Skeletal muscle cell (primary cell): ENCODE data around the gene CABLES1.
"Not testable (repeated sequence)": the region's sequence is repeated elsewhere in the genome, so short reads cannot be mapped to it uniquely, and the experiment has no call there.

ENCODE experiments used
- DNase-seq: peaks from one replicate; pipeline ENCODE4 v3.0.0-alpha.2; 2010; ENCODE audit warnings: low read depth
- H3K4me3 ChIP-seq: 2 replicates; pipeline ENCODE4 v1.5.1; 2011; ENCODE audit warnings: low read depth, mild to moderate bottlenecking, control low read depth, low read length, moderate library complexity

Gene CABLES1, protein sequence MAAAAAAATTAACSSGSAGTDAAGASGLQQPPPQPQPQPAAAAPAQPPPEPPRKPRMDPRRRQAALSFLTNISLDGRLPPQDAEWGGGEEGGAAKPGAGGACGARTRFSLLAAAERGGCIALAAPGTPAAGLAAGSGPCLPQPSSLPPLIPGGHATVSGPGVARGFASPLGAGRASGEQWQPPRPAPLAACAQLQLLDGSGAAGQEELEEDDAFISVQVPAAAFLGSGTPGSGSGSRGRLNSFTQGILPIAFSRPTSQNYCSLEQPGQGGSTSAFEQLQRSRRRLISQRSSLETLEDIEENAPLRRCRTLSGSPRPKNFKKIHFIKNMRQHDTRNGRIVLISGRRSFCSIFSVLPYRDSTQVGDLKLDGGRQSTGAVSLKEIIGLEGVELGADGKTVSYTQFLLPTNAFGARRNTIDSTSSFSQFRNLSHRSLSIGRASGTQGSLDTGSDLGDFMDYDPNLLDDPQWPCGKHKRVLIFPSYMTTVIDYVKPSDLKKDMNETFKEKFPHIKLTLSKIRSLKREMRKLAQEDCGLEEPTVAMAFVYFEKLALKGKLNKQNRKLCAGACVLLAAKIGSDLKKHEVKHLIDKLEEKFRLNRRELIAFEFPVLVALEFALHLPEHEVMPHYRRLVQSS

DNA sequence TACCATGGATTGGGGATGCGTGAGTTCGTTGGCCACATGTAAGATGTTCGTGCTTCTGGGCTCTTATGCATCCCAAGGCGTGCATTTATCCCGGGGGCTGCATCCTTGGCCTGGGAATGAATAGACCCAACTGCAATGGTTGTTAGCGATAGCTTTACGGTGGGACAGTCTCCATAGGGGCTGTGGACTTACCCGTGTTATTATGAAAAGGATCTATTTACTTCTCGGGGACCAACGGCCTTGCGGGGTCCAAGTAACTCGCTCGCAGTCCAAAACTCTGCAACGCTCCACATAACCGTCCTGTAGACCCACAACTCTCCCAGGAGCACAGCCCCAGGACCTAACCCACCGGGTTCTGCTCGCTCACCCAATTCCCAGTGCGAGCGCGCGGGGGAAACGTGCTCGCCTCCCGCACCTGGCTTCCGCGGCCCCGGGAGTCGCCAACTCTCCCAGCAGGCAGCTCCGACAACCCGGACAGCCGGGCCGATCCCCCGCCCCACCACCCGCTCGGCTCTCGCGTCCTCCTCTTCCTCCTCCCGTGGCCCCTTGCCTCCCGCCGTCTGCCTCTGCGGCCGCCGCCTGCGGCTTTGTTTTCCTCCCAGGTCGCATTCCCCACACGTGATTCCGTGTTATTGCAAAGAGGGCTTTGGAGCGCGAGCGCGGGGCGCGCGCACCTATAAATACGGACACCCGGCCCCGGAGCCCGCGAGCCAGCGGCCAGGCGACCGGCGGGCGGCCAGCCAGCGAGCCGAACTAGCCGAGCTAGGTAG is at the start of gene CABLES1:
CABLES1 (plus strand) TSS at position 706 of the 770 bp plus-strand sequence. CDS start 278 bp downstream, outside the sequence.
- H3K4me3 ChIP-seq = peak within 1 kb of the TSS; percentile 56
- no peak for DNase-seq

DNA sequence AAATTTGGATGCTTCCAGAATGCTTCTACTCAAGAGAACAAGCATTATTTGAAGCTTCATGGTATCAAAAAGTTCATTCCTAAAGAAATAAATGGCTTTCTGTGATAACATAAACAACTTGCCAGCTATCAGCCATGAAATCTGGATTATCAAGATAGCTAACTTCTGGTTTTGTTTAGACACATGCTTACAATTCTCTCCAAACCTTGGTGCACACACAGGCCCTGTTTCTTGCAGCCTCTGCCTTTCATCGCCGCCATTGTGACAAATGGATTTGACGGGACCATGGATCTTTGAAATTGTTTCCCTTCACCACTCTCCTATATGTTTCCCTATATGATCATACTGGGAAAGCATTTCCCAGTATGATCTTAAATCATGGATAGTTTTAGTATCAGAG is 47.9 kb upstream of the CABLES1 start:
- no peak for DNase-seq
- no peak overlapping the region for H3K4me3 ChIP-seq

DNA sequence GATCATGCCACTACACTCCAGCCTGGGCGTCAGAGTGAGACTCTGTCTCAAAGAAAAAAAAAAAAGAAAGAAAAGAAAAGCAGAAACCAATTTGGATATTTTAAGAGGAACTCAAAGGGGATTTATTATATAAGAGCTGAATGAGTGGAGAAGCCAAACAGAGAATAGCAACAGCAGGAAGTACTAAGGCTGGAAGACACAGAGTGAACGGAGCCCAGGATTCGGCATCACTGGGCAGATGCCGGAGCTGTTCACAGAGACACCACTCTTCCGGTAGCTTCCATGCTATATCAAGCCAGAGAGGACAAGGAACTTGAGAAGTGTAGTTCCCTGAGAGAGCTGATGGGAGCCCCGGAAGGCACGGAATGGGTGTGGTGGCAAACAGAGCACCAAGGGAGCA is 47.0 kb upstream of the CABLES1 start:
- no peak overlapping the region for H3K4me3 ChIP-seq
- DNase-seq = no peak

DNA sequence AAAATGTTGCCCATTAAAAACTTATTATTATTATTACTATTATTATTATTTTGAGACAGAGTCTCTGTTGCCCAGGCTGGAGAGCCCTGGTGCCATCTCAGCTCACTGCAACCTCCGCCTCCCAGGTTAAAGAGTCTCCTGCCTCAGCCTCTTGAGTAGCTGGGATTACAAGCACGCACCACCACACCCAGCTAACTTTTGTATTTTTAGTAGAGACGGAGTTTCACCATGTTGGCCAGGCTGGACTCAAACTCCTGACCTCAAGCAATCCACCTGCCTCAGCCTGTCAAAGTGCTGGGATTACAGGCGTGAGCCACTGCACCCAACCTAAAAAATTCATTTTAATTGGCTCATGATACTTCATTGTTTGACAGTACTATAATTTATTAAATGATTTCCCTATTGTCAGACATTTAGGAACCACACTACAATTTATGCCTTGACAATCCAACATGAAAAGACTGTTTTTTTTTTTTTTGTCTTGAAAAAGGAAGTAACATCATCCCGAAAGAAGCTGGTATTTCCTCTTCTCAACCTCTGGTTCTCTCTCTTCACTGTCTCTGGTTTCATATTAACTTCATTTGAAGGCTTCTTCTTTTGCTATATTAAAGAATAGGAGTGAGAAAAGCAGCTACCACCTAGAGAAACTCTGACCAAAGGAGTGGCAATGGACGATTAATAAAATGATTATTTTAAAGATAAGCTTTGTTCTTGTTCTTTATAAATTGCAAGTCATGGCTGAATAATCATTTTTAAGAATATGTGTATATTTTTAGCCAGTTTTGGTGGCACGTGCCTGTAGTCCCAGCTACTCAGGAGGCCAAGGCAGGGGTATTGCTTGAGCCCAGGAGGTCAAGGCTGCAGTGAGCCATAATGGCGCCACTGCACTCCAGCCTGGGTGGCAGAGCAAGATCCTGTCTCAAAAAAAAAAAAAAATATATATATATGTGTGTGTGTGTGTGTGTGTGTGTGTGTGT is 44.0 kb upstream of the CABLES1 start:
- not testable (repeated sequence) for DNase-seq, H3K4me3 ChIP-seq

DNA sequence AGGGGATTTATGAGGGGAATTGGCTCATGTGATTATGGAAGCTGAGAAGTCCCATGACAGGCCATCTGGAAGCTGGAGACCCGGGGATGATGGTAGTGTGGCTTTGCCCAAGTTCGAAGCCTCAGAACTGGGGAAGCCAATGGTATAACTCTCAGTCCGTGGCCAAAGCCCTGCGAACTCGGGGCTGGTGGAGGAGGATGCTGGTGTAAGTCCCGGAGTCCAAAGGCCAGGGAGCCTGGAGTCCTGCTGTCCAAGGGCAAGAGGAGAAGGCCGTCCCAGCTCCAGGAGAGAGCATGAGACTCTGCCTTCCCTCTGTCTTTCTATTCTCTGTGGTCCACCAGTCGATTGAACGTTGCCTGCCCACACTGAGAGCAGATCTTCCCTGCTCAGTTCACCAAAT is 43.2 kb upstream of the CABLES1 start:
- no peak overlapping the region for H3K4me3 ChIP-seq
- DNase-seq = no peak

DNA sequence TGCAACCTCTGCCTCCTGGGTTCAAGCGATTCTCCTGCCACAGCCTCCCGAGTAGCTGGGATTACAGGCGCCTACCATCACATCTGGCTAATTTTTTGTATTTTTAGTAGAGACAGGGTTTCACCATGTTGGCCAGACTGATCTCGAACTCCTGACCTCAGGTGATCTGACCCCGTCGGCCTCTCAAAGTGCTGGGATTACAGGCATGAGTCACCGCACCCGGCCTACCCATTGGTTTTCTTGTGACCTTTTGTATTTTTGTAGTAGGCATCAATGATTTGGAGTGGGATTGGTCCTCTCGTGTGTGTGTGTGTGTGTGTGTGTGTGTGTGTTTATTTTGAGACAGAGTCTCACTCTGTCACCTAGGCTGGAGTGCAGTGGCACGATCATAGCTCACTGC is 42.2 kb upstream of the CABLES1 start:
- not testable (repeated sequence) for H3K4me3 ChIP-seq, DNase-seq

DNA sequence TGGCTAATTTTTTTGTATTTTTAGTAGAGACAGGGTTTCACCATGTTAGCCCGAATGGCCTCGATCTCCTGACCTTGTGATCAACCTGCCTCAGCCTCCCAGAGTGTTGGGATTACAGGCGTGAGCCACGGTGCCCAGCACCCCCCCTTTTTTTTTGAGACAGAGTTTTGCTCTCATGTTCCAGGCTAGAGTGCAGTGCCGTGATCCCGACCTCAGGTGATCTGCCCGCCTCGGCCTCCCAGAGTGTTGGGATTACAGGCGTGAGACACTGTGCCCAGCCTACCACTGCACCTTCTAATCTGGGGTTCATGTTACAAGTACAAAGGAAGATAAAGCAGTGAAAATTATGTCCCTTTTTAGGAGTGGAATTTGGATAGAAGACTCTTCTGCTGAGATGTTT is 41.5 kb upstream of the CABLES1 start:
- DNase-seq = no peak
- H3K4me3 ChIP-seq = no peak overlapping the region

DNA sequence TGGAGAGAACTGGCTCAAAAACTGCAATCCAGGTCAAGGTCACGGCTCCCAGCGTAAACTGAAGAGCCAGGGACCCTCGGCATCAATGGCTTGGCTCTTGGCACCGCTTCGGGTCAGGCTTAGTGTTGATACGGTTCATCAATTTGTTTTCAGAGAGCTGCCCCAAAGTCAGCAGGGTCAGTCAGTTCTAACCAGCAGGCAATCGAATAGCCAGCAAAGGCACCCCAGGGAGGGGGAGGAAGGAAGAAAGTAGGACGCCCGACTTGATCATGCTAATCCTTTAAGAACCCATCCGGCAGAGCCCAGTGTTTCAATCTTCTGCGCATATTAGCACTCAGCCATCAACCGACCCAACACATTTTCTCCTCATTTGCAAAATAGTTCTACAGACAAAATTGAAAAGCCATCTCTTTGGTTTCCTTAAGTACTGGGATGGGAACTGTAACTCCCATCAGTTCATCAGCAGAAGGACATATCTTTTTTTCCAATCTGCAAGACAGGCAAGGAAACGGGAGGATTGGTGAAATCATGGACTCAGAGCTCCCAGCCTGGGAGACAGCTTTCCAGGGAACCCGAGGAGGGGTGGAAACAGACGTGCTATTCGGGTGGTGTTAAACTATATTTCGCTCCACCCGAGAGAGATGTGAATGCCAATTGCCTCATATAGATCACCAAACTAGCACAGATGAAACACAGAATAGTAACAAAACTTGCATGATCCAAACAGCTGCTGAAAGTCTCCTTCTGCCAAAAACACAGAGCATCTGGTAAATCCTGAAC is 40.7 kb upstream of the CABLES1 start:
- DNase-seq = no peak
- no peak overlapping the region for H3K4me3 ChIP-seq

DNA sequence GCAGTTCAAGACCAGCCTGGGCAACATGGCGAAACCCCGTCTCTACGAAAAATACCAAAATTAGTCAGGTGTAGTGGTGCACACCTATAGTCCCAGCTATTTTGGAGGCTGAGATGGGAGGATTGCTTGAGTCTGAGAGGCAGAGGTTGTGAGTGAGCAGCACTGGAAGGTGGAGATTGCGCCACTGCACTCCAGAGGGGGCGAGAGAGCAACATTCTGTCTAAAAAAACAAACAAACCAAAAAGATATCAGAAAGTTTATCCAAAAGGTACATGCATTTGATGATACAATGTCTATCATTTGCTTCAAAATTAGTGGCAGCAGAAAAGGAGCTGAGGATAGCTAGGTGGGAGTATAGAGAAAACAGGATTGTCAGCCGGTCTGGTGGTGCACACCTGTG is 39.8 kb upstream of the CABLES1 start:
- no peak for DNase-seq
- H3K4me3 ChIP-seq = no peak overlapping the region

DNA sequence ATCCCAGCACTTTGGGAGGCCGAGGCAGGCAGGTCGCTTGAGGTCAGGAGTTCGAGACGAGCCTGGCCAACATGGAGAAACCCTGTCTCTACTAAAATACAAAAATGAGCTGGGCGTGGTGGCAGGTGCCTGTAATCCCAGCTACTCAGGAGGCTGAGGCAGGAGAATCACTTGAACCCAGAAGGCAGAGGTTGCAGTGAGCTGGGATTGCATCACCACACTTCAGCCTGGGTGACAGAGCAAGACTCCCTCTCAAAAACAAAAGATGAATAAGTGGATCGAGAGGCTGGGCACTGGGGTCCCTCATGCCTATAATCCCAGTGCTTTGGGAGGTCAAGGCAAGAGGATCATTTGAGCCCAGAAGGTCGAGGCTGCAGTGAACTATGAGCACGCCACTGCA is 38.3 kb upstream of the CABLES1 start:
- not testable (repeated sequence) for H3K4me3 ChIP-seq, DNase-seq

DNA sequence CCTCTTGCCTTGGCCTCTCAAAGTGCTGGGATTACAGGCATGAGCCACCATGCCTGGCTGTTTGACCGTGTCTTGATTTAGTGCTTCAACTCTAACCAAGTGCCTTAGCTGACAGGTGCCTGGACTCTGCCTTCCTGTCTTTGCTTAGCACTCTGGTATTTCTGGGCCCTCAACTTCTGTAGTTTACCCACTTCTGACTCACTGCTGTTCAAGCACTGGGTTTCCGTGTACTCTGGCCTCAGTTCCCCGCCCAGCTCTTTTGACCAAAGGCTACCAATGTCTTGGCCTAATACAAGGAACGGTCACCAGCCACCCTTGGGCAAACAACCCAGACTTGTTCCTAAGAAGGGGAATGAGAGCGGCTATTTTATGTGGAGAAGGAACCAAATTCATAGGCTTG is 35.7 kb upstream of the CABLES1 start:
- H3K4me3 ChIP-seq = no peak overlapping the region
- no peak for DNase-seq

DNA sequence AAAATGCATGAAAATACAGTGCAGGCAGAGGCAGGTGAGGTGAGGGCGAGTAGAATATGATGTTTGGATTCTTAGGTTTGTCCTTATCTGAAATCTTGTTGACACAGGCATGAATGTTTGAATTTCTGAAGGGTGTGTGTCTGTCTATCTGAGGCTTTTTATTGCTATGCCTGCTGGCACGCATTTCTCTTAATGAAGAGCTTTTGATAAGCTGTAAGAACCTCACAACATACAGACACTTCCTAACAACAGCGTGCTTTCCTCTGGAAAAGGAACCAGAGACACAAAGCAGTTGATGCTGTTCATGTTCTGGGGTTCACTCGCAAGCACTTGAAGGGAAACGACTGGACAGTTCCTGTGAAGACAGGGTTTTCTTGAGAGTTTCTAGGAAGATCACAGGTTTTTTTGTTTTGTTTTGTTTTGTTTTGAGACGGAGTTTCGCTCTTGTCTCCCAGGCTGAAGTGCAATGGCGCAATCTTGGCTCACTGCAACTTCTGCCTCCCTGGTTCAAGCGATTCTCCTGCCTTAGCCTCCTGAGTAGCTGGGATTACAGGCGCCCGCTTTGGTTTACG is 33.3 kb upstream of the CABLES1 start:
- no peak overlapping the region for H3K4me3 ChIP-seq
- DNase-seq = no peak

DNA sequence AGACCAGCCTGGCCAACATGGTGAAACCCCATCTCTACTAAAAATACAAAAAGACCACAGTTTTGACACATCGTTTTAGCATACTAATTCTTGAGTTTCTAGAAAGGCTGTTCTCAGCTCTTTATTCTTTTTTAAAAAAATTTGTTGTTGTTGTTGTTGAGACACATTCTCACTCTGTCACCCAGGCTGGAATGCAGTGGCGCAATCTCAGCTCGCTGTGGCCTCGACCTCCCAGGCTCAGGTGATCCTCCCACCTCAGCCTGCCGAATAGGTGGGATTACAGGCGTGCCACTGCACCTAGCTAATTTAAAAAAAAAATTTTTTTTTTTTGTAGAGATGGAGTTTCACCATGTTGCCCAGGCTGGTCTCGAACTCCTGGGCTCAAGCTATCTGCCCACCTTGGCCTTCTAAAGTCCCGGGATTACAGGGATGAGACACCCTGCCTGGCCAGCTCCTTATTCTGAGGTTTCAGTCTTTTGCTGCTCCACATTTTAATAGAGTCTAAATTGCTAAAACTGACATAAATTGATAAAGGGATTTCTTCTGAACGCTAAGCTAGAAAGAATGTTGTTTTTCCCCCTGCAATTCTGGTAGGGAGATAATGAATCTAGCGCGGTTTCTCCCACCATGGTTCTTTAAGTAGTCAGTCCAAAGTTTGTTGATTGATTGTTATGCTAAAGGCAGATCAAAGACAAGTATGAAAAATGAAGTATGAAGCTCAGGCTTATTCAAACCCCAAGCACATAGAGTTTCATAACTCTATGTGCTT is 32.6 kb upstream of the CABLES1 start:
- H3K4me3 ChIP-seq = no peak overlapping the region
- no peak for DNase-seq

DNA sequence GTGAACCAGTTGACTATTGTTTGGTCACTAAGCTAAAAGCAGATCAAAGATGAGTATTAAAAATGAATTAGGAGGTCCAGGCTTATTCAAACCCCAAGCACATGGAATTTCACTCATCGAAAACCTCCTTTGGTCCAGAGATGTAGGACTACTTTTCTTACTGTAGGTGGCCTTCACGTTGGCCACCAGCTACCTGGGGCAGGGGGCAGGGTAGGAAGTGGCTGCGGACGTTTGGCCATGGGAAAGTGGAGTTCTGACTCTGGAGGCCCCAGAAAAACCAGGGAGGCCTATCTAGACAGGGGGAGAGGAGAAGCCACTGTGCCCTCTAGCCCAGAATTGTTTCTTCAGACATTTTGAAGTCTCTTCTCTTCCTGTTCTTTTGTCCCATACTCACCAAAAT is 31.8 kb upstream of the CABLES1 start:
- no peak overlapping the region for H3K4me3 ChIP-seq
- no peak for DNase-seq

DNA sequence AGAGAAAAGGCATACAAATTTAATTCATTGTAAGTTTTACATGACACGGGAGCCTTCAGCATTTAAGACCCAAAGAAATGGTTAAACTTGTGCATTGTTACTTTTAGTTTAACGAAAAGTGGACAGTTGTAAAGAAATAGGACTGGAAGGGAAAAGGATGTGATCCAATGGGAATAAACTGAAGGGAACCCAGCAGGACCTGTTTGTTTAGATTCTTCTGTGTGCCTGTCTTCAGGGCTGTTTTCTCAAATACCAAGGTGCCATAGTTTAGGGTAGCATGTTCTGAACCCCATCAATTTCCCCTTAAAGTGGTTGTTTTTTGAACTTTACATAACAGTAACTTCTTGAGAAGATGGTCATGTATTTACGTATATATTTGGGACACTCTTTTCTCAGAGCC is 30.3 kb upstream of the CABLES1 start:
- no peak overlapping the region for H3K4me3 ChIP-seq
- no peak for DNase-seq

DNA sequence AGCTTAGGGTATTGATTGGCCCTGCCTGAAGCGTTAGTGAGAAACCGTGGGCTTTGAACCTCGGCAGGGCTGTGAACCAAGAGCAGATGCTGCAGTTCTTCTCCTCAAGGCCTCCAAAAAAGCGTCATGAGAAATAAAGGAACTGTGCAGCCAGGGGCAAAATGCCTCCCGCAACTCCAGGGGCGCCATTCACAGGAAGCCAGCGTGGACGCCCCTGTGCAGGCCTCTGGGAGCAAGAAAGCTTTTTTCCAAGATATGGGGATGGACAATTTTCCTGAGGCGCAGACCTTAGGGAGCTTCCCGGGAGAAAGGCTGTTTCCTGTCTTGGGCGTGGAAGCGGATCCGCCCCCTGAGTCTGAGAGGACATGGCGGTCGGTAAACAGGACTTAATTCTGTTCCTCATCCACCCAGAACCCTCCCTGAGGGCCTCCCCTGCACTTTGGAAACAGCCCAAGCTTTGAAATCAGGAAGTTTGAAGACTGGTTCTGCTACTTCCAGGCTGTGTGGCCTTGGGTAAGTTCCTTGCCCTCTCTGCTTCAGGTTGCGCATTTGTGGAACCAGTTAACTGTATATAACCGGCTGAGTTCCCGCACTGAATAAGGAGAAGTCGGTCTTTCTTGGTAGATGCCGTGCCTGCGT is 29.6 kb upstream of the CABLES1 start:
- DNase-seq = no peak
- H3K4me3 ChIP-seq = no peak overlapping the region

DNA sequence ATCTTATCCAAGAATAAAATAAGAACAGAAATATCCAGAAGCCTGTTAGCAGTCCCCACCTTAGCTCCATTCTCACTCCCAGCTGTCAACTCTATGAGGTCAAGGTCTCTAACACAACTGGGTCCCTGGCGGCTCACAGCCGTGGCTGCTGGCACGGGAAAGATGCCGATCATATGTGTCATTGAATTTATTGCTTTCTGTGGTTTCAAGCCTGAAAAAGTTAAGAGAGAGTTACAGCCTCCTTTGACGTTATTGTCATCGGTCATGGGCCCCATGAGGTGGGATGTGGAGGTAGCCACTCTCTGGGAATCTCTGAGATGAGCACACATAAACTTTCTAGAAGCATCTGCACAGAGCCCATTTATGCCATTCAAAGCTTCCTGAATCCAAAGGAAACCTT is 28.7 kb upstream of the CABLES1 start:
- H3K4me3 ChIP-seq = no peak overlapping the region
- DNase-seq = peak; percentile 92
